Activated CD8-positive, alpha-beta memory T cell treated with anti-CD3 and anti-CD28 coated beads for 4 hours (primary cell): Measurements from ENCODE around the gene PHC2.
"Not testable (repeated sequence)": the region's sequence is repeated elsewhere in the genome, so short reads cannot be mapped to it uniquely, and the experiment has no call there.

ENCODE experiments used
- DNase-seq, 2 donors: peaks; one replicate each; pipeline ENCODE4 v3.0.0-alpha.2; 2020; ENCODE audit warnings: low read depth in 2 of 2

PHC2 gene

DNA sequence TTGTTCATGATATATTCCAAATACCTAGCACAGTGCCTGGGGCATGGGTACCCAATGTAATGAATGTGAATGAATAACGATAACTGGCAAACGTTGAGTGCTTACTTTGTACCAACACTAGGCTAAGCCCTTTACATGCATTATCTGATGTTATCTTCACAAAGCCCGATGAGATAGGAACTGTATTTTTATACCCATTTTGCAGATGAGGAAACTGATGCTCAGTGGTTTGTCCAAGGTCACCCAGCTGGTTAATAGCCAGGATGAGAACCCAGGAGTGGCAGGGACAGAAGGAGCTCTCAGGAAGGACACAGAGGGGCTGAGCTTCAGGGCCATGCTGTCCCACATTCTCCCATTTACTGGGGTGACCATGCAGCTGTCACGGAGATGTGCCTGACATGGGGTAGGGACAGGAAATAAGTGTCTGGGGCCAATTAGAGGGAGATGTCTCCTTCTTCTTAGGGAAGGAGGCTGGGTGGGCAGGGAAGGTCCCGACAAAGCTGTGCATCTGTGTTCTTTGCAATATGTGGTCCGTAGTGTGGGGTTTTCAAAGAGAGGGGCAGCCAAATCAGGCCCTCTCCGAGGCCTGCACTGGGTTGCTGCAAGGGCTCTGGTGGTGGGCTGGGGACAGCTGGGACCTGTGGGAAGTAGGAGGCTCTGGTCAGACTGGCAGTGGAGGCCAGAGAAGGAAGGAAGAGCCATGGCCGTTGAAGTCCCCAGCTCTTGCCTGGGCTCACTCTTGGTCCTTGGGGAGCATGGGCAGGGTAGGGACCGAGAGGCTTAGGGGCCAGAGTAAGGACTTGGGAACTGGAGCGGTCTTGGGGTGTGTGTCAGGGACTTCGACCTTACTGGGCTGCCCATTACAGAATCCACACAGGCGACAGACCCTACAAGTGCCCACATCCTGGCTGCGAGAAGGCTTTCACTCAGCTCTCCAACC is 136.6 kb downstream of the PHC2 start:
- no peak for DNase-seq

DNA sequence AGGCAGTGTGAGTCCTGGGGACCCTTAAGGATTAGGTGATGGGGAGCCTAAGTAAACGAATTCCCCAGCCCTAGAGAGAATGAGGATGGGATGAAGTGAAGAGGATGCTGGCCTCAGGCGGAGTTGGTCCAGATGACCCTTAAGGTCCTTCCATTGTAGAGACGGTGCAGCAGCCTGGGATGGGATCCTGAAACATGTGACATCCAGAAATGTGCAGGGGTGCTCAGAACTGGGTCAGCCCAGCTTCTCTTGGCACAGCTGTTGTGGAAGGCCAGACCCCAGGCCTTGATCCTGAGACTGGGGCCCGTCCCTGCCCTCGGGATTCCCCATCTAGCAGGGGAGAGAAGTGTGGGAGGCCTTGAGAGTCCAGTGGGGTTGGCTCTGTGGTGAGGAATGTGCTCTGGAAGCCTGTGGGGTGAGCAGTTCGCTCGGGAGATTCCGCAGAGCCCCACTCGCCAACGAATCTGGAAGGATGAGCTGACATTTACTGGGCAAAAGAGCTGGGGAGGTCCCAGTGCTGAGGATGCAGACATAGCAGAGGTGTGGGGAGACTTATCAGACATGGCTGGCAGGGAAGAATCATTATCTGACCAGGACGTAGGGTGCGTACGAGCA is 138.1 kb downstream of the PHC2 start:
- DNase-seq: no peak

DNA sequence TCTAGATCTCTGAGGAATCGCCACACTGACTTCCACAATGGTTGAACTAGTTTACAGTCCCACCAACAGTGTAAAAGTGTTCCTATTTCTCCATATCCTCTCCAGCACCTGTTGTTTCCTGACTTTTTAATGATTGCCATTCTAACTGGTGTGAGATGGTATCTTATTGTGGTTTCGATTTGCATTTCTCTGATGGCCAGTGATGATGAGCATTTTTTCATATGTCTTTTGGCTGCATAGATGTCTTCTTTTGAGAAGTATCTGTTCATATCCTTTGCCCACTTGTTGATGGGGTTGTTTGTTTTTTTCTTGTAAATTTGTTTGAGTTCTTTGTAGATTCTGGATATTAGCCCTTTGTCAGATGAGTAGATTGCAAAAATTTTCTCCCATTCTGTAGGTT is 140.3 kb downstream of the PHC2 start:
- DNase-seq: not testable (repeated sequence)

DNA sequence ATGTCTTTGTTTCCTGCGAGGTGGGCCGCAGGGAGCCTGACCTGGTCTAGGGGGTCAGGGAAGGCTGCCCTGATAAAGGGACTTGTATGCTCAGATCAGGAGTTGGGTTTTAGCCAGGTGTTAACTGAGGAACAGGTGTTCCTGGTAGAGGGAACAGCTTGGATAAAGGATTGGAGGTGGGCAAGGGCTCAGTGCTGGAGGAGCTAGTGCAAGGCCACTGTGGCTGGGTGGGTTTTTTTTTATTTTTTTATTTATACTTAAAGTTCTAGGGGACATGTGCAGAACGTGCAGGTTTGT is 141.1 kb downstream of the PHC2 start:
- DNase-seq: no peak

DNA sequence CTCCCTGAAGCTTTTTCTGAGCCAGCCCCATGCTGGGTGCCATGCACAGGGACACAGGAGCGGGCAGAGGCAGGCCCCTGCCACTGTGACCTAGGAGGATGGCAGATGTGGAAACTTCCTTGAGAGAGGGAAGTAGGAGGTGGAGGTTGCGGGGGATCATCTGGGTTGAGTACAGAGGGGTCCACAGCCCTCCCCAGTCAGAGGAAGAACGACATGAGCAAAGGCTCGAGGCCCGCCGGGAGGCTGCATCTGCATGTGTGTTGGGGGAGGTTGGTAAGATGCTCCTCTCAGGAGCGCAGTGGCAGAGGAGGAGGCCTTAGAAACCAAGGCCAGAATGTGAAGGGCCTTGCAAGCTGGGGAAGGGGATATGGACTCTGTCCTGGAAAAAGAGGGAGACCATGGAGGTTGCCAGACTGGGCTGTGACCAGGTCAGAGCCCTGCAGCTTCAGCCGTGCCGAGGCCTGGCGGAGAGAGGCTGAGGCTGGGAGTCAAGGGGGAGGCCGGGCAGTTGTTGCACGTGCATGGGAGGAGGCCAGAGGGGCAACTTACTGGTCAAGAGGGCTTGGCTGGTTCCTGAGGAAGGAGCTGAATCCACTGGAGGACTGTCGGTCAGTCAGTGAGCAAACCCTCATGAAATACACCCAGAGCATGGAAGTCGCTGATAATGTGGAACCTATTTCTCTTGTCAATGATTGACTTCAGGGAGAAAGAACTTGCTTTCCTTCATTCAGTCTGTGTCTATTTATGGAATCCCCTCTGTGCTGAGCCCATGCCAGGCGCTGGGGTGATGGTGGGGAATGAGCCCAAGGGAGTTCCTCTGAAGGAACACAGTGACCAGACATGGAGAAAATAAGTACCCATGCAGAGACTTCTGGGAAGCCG is 141.7 kb downstream of the PHC2 start:
- no peak for DNase-seq

DNA sequence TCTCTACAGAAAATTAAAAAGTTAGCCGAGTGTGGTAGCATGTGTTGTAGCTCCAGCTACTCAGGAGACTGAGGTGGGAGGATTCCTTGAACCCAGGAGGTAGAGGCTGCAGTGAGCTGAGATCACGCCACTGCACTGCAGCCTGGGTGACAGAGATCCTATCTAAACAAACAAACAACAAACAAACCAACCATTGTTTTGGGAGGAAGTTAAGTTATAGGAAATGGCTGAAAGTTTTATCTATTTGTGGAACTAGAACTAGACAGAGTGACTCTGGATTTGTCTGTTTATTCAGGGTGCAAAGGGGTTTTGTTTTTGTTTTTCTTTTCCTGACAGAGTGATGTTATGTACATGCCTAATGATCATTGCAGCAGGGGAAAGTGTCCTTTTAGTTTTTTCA is 143.6 kb downstream of the PHC2 start:
- DNase-seq: no peak

DNA sequence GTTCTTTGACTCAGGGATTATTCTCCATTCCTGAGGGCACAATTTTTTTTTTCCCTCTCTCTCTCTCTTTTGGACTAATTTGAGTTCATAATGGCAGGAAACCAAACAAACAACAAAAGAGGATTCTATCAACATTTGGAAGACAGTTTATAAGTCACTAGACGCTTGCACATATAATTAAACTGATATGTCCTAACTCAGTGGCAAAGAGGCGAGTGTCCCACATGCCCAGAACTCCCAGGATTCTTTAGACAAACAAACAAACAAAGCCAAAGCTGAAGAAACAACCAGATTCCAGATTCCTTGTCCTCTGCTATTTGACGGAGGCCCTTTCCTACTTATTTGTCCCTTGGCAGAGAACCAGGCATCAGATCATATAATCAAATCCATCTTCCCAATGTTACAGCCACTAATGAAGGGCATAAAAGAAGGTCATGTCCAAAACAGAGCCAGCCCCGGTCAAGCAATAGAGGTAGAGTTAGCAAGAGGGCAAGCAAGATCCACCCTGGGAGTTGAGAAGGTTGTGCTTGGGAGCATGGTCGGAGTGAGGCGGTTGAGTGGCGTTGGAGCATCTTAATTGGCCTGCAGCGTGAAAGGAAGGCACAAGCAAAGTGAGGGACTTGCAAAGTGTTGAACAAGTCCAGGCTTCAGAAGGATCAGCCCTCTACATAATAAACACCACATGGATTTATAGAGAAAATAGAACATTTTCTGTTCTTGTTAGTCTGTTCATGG is 144.3 kb downstream of the PHC2 start:
- no peak for DNase-seq

DNA sequence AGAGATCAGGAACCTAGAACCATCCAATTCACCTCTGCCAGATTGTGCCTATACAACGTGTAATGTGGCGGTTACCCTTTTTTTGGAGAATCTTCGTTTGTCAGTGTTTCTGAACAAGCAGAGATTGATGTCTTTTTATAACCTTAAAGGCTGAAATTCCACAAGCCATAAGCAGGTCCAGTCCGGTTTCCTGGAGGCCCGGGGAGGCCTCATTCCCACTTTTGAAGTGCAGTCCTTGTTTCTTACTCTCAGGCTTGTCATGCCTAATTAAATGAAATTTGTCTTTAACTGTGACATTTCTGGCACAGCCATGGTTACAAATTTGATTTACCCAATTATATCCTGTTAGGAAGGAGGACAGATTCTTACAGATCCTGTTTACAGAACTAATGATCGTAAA is 146.8 kb downstream of the PHC2 start:
- DNase-seq: no peak

DNA sequence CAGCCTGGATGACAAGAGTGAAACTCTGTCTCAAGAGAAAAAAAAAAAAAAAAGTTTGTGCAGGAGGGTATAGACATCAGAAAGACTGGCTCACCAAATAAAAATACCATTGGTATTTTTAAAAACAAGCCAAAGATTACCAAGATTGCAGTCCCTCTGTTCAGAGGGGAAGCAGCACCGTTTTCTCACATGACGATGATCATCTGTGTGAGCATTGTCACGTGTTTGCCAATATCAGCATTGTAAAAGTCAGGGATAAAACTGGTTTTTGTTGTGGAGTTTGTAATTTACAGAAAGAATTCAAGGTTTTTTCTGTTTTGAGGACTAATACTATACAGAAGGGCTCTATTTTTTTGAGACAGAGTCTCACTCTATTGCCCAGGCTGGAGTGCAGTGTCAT is 148.1 kb downstream of the PHC2 start:
- DNase-seq: no peak

DNA sequence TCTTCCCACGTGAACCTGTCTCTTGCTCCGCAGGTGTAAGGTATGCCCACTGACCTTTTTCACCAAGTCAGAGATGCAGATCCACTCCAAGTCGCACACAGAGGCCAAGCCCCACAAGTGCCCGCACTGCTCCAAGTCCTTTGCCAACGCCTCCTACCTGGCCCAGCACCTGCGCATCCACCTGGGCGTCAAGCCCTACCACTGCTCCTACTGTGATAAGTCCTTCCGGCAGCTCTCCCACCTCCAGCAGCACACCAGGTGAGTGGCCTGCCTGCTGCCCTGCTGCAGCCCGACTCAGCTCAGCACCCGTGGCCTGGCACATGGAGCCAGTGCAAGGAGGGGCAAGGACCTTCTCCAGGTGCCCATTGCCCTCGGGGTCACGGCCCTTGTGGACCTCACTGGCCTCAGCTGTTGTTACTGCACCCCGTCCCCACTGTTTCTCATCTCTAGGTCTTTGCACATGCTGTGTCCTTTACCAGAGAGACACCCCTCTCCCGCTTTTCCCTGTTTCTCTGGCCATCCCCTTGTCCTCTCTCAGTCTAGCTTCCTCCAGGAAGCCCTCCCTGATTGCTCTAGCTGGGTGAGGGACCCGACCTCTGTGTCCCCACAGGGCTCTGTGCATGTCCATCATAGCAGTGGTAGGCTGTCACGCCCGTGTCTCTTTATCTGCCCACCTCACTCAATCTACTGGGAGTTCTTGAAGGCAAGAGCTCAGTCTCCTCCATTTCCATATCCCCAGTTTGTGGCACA is 149.2 kb downstream of the PHC2 start:
- DNase-seq: no peak

DNA sequence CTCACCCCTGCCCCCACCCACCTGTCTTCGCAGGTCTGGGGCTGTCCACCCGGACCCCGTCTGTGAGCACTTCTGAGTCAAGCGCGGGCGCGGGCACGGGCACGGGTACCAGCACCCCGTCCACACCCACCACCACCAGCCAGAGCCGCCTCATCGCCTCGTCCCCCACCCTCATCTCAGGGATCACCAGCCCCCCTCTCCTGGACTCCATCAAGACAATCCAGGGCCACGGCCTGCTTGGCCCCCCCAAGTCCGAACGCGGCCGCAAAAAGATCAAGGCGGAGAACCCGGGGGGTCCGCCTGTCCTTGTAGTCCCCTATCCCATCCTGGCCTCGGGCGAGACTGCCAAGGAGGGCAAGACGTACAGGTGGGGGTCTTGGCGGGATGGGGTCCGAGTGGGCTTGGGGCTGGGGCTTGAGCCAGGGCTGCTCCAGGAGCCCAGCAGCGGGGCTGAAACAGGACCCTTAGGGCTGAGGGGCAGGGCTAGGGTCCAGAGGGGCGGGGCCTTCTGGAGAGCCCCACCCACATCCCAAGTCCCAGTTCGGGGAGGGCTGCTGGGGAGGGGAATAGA is 150.7 kb downstream of the PHC2 start:
- DNase-seq: no peak

DNA sequence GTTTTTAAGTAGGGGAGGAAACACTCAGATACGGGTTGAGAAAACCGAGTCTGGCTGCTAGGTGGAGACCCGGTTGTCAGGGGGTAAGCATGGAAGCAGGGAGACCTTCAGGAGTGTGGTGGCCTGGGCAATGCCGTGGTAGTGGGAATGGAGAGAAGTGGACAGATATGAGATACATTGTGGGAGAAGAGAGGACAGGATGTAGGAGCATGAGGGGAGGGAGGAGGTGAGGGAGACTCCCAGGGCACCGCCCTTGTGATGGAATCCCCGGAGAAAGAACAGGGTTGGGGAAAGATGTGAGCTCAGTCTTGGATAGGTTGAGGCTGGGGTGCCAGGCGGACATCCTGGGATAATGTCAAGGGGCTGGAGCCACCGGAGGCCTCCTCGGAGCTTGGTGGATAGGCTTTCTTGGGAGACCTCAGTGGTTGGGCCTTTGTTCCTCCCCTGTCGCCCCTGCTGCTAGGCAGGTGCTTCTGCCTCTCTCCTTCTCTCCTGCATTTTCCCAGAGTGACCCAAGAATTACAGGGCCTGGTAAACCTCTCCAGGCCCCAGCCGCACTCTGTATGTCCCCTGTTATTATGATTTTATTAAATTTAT is 153.3 kb downstream of the PHC2 start:
- DNase-seq: no peak

DNA sequence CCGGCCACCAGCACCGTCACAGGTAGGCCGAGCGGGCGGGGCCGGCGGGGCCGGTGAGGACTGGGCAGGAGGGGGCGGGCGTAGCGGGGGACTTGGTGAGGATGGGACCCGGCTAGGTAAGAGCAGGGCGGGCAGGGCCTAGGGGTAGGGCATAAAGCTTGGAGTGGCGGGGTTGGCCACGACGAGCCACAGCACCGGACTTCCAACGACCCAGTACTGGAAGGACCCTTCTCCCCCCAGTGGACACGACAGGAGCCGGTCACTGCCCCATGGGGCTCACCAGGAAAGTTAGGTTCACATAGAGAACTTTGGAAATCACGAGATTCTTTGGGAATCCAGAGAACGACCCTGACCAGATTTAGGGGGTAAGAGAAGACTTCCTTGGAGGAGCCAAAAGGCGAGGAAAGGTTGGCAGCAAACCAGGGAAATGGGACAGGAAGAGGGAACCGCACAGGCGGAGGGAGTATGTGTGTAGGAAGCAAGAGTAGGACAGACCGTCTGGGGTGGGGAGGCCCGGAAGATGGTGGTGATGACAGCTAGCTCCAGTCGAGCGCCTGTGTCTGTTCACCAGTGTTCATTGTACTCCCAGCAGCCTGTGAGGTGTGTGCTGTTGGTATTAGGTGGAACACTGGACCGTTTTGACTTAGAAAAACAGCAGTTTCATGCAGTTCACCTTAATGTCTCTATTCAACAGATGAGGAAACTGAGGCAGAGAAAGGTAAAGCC is 154.2 kb downstream of the PHC2 start:
- DNase-seq: no peak

DNA sequence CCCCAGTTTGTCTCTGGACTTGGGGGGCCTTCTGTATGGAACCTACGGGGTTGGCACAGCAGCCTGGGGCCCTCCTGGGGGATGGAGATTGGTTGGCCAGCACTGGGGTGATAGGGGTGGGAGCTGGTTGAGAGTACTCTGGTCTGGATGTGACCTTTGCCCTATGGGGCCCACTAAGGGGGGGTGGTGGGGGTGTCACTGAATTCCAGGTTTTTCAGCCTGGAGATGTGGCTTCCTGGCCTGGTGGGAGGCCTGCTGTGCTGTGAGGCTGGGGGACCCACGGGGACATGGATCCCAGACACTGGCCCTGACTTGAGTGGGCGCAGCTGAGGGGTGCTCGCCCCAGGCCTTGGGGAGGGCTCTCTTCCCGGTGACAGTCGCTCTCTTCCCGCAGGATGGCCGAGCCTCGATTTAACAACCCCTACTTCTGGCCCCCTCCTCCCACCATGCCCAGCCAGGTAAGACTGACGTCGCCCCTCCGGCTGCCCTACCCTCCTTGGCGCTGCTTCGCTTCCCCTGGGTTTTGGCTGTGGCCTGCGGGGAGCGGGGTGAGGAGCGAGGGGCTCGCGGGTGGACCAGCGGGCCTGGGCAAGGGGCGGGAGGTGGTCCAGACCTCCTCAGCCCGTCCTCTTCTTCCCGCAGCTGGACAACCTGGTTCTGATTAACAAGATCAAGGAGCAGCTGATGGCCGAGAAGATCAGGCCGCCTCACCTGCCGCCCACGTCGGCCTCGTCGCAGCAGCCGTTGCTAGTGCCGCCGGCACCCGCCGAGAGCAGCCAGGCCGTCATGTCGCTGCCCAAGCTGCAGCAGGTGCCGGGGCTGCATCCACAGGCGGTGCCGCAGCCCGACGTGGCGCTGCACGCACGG is 155.0 kb downstream of the PHC2 start:
- no peak for DNase-seq

DNA sequence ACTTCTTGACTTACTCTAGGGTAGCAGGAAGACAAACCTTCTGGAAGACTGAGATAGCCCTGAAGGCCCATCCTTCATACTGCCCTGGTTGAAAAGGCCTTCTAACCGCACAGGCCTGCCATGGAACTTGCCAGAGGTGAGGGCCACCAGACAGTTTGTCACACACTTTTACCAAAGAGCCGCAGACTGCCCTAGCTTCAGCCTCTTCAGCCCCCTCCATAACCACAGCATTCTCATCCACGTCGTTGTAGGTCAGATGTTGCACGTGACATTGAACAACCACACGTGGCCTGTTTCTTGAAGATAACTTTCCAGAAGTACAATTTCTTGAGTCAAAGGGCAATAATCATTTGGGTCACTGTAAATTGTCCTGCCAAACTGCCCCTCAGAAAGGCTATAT is 155.7 kb downstream of the PHC2 start:
- no peak for DNase-seq

DNA sequence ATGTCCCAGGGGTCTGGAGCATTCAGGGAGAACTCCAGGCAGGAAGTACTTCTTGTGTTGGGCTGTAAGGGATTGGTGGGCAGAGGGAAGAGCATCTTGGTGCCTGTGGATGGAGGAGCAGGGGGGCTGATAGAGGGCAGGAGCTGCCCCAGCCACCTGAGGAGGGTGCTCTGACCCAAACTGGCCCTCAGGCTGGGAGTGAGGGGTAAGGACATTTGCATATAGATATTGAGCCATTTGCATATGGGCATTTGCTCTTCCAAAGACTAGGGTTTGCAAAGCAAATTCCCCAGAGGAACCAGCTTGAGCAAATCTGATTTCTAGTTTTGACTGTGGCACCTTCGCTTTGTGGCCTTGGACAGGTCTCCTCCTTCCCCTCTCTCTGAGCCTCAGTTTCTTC is 156.4 kb downstream of the PHC2 start:
- no peak for DNase-seq

DNA sequence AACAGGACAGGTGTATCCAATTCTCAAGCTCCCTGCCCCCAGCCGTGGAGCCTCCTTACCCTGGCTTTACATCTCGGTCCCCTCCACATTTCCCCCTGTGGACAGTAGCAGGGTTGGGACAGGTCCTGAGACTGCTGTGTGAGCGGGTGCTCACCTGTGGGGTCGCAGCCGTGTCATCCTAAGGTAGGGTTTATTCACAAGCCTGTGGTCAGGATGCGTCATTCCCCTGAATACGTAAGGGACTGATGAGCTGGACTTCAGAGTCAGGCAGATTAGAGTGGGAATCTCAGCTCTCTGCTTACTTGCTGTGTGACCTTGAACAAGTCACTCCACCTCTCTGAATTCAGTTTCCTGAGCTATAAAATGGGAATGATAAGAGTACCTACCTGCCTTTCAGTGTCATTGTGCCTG is 156.9 kb downstream of the PHC2 start:
- DNase-seq: no peak
